GM12891 (cell line): ENCODE measurements around the gene TBC1D22A.

Source experiments
- POLR2A ChIP-seq: IDR thresholded peaks from 2 replicates; pipeline ENCODE4 v1.6.1; 2011; ENCODE audit warnings: low read depth, low read length, control low read depth
- POLR2AphosphoS5 ChIP-seq: IDR thresholded peaks from 2 replicates; pipeline ENCODE4 v1.6.1; 2011; ENCODE audit warnings: low read depth, low read length, control low read depth
- POU2F2 ChIP-seq: IDR thresholded peaks from 2 replicates; pipeline ENCODE4 v1.6.1; 2011; ENCODE audit warnings: low read depth, mild to moderate bottlenecking, control low read depth, low read length, moderate library complexity
- SPI1 ChIP-seq: IDR thresholded peaks from 2 replicates; pipeline ENCODE4 v1.6.1; 2011; ENCODE audit warnings: low read depth, low read length, control low read depth
- TAF1 ChIP-seq: IDR thresholded peaks from 2 replicates; pipeline ENCODE4 v1.6.1; 2011; ENCODE audit warnings: low read depth, low read length, control low read depth

- TF ChIP-seq POLR2AphosphoS5 (no peak), POLR2A (no peak), TAF1 (no peak), POU2F2 (no peak), SPI1 (no peak)
Measured at GRCh38 chr22:47009304-47010101, 247.1 kb downstream of the TBC1D22A start.
